OCI-LY1 (cell line): Measurements from ENCODE around the gene TMEM198.

Experiments
- CTCF ChIP-seq: fragments of 200-600 bp; sonication (generic), shearing (Covaris generic); IDR thresholded peaks from 2 replicates; pipeline ENCODE4 v1.5.1; 2017; ENCODE audit warnings: mild to moderate bottlenecking, antibody characterized with exemption, low read length, moderate library complexity, mixed read lengths
- EZH2 ChIP-seq: fragments of 200-600 bp; sonication (generic), shearing (Covaris generic); IDR thresholded peaks from 2 replicates; pipeline ENCODE4 v1.8.0; 2017; ENCODE audit warnings: borderline replicate concordance, mixed run types, mild to moderate bottlenecking, antibody characterized with exemption, low read length, moderate library complexity, mixed read lengths

DNA sequence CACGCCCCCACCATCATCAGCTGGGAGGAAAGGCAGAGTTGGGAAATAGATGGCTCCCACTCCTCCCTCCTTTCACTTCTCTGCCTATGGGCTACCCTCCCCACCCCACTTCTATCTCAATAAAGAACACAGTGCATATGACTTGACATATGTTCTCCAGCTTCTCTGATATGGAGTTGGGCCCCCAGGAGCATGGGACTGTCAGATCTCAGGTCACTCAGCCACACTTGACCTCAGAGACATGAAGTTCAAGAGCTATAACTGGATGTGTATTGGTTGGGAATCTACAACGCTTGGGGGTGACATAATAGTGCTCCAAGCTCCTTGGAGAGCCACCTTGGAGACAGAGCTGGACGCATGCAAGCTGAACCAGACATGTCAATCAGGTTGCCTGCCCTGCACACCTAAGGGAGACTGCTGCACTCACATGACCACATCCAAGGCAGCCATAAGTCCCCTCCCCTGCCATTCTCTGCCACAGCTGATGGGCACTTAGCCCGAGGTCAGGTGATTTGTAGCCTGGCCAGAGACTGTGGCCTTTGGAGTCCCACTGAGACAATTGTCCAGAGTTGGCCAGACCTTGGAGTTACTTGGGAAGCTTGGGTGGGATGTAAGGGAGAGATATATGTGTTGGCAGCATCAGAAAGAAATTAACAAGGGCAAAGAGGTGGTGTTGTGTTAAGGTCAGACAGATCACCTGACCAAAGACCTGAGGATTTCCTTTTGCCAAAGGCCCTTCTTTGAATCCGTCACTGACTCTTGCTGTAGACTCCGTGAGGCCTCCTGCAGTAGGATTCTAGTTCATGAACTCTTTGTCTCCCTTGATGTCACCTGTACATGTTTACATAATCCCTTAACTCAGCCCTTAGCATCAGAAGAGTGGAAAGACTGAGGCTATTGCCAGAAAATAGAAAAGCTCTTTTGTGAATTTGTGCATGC is 32.0 kb downstream of the TMEM198 start:
- TF ChIP-seq CTCF (no peak), EZH2 (no peak)
